Left lung (tissue), 10 donors: ENCODE results near the gene RABGAP1L. TPM values are rescaled to one million over a fixed set of nuclear protein-coding genes. Genes with fewer than 3 reads are reported as not detected.
A peak's percentile ranks its signal among the peaks of the same experiment; 100 is the strongest.

Experiments used
- ATAC-seq: fragments of 200-7000 bp; cut with Tn5 transposase; one replicate; pipeline ENCODE4 v1.9.1; 2020; ENCODE audit warnings: moderate library complexity
- DNase-seq, 4 donors: peaks; one replicate each; pipeline ENCODE4 v3.0.0-alpha.2; 2013 to 2020
- H3K27ac ChIP-seq, 2 donors: fragments of 200-600 bp; sonication (generic) in 1 of 2; one replicate each; pipeline versions ENCODE4 v1.5.0 to v1.8.0; 2020 to 2021
- H3K27me3 ChIP-seq, 2 donors: fragments of 200-600 bp; sonication (generic) in 1 of 2; one replicate each; pipeline versions ENCODE4 v1.5.0 to v1.8.0; 2020 to 2021
- H3K36me3 ChIP-seq, 2 donors: fragments of 200-600 bp; sonication (generic) in 1 of 2; one replicate each; pipeline versions ENCODE4 v1.5.0 to v1.8.0; 2020 to 2021
- H3K4me1 ChIP-seq, 2 donors: fragments of 200-600 bp; one replicate each; pipeline ENCODE4 v1.8.0; 2021
- H3K4me3 ChIP-seq, 2 donors: fragments of 200-600 bp; sonication (generic) in 1 of 2; one replicate each; pipeline versions ENCODE4 v1.5.0 to v1.8.0; 2020 to 2021; ENCODE audit warnings: mild to moderate bottlenecking in 1 of 2
- H3K9me3 ChIP-seq, 2 donors: fragments of 200-600 bp; sonication (generic) in 1 of 2; one replicate each; pipeline versions ENCODE4 v1.5.0 to v1.8.0; 2020 to 2021
- CTCF ChIP-seq, 2 donors: fragments of 200-600 bp; sonication (generic) in 1 of 2; IDR thresholded peaks; one replicate each; pipeline versions ENCODE4 v1.5.0 to v1.8.0; 2021; ENCODE audit warnings: antibody characterized with exemption in 2 of 2
- intact Hi-C, 2 donors: fragments of 100-400 bp; cut with DNase I; formaldehyde crosslinking; loops; one replicate each; pipeline versions ENCODE4 v1.11.2 to v1.14.2; 2022
- polyA plus RNA-seq, 6 donors: library from polyadenylated mRNA; unstranded; fragments of 120-200 nt; gene quantifications; one replicate each; pipeline ENCODE4 v1.2.1, GENCODE V29; 2013; ENCODE audit not compliant: insufficient read length in 6 of 6
- total RNA-seq, 2 donors: library from RNA; stranded (reverse); fragmentation: NEBNext Ultra II Directional; extraction: Animal tissue kit (Norgen Biotek cat#: 25700); gene quantifications; one replicate each; pipeline ENCODE4 v1.2.1, GENCODE V29; 2021
- donor health status: DM: no; HTN: yes; CAD: no.
- donor health status: DM: no; HTN: no; CAD: no.

RABGAP1L gene
- total and polyA plus RNA-seq, 8 donors: 40.3 to 67.3 (median 51.4) TPM

GRCh38 chr1:174928541-174928940, 769.2 kb downstream of the RABGAP1L start:
- H3K9me3 ChIP-seq: no peaks in the 10 kb centered on the region
- no peaks in the 10 kb centered on the region for H3K36me3 ChIP-seq
- no peak overlapping the region for H3K4me3 ChIP-seq
- no peak for ATAC-seq
- no peaks in the 10 kb centered on the region for H3K4me1 ChIP-seq
- no peak for DNase-seq
- intact Hi-C loops: no loop called here
- H3K27ac ChIP-seq: no peak overlapping the region
- no peaks in the 10 kb centered on the region for H3K27me3 ChIP-seq
- no peak for TF ChIP-seq CTCF (IDR thresholded peaks at IDR 0.05)

- no peaks in the 10 kb centered on the region for H3K27me3 ChIP-seq
- H3K4me1 ChIP-seq: no peaks in the 10 kb centered on the region
- intact Hi-C loops: no loop called here
- no peak overlapping the region for H3K4me3 ChIP-seq
- no peaks in the 10 kb centered on the region for H3K9me3 ChIP-seq
- no peak for TF ChIP-seq CTCF (IDR thresholded peaks at IDR 0.05)
- H3K27ac ChIP-seq: no peak overlapping the region
- no peak for ATAC-seq
- no peaks in the 10 kb centered on the region for H3K36me3 ChIP-seq
- no peak for DNase-seq
Measured at GRCh38 chr1:174931214-174931613, 771.9 kb downstream of the RABGAP1L start.

- H3K4me1 ChIP-seq: no peaks in the 10 kb centered on the region
- TF ChIP-seq CTCF (IDR thresholded peaks at IDR 0.05): no peak
- ATAC-seq (no peak), DNase-seq (no peak)
- no peak overlapping the region for H3K27ac ChIP-seq
- no peak overlapping the region for H3K4me3 ChIP-seq
- no peaks in the 10 kb centered on the region for H3K9me3 ChIP-seq
- no peaks in the 10 kb centered on the region for H3K27me3 ChIP-seq
- intact Hi-C loops: no loop called here
- no peaks in the 10 kb centered on the region for H3K36me3 ChIP-seq
Measured at GRCh38 chr1:174932587-174932986, 773.3 kb downstream of the RABGAP1L start.

- no peaks in the 10 kb centered on the region for H3K9me3 ChIP-seq
- TF ChIP-seq CTCF (IDR thresholded peaks at IDR 0.05): no peak
- DNase-seq (no peak), ATAC-seq (no peak)
- H3K4me3 ChIP-seq: no peak overlapping the region
- no peaks in the 10 kb centered on the region for H3K36me3 ChIP-seq
- H3K27me3 ChIP-seq: no peaks in the 10 kb centered on the region
- peaks cover 2 to 17% of the 10 kb centered on the region in 2 donors for H3K4me1 ChIP-seq
- intact Hi-C loops: no loop called here
- H3K27ac ChIP-seq: no peak overlapping the region
Measured at GRCh38 chr1:174935961-174936727, 776.8 kb downstream of the RABGAP1L start.

- no peak for TF ChIP-seq CTCF (IDR thresholded peaks at IDR 0.05)
- H3K4me3 ChIP-seq: no peak overlapping the region
- H3K27ac ChIP-seq: peak overlapping the region in 1 of 2 donors; percentile 48
- DNase-seq: peak in 3 of 4 donors; percentile 34 to 65 (median 40)
- H3K36me3 ChIP-seq: no peaks in the 10 kb centered on the region
- H3K27me3 ChIP-seq: no peaks in the 10 kb centered on the region
- H3K9me3 ChIP-seq: no peaks in the 10 kb centered on the region
- peaks cover 2 to 34% of the 10 kb centered on the region in 2 donors for H3K4me1 ChIP-seq
- intact Hi-C loops: no loop called here
- ATAC-seq: peak; percentile 46
Measured at GRCh38 chr1:174938281-174939007, 779.1 kb downstream of the RABGAP1L start.
